Neutrophil (primary cell): ENCODE results near the gene TMC7.

Experiments used
- H3K27ac ChIP-seq: fragments of 200-600 bp; sonication (generic); 2 replicates; pipeline ENCODE4 v1.5.1; 2016; ENCODE audit warnings: mild to moderate bottlenecking, moderate library complexity
- H3K27me3 ChIP-seq: fragments of 200-600 bp; sonication (generic); 2 replicates; pipeline ENCODE4 v1.6.0; 2016; ENCODE audit warnings: mild to moderate bottlenecking
- H3K36me3 ChIP-seq: fragments of 200-600 bp; sonication (generic); 2 replicates; pipeline ENCODE4 v1.5.1; 2017
- H3K4me1 ChIP-seq, 2 experiments: fragments of 200-600 bp in 1 of 2; sonication (generic) in 1 of 2; 1 replicate in 1 of 2; 2 replicates in 1 of 2; pipeline versions ENCODE4 v1.5.1 to v1.6.1; 2013 to 2016; ENCODE audit warnings: low read depth in 1 of 2, low read length in 1 of 2, mild to moderate bottlenecking in 1 of 2, moderate library complexity in 1 of 2; ENCODE audit not compliant: control insufficient read depth in 1 of 2, insufficient read depth in 1 of 2
- H3K4me3 ChIP-seq, 2 experiments: fragments of 200-600 bp in 1 of 2; sonication (generic) in 1 of 2; 1 replicate in 1 of 2; 2 replicates in 1 of 2; pipeline ENCODE4 v1.5.1; 2013 to 2016; ENCODE audit warnings: low read depth in 1 of 2, low read length in 1 of 2, mild to moderate bottlenecking in 1 of 2, moderate library complexity in 1 of 2
- H3K9me3 ChIP-seq: fragments of 200-600 bp; sonication (generic); 2 replicates; pipeline ENCODE4 v1.5.1; 2016
- CTCF ChIP-seq: fragments of 200-600 bp; sonication (generic); IDR thresholded peaks from 2 replicates; pipeline ENCODE4 v1.5.1; 2016; ENCODE audit warnings: antibody characterized with exemption

TMC7 gene

GRCh38 chr16:19011169-19011731, 27.5 kb downstream of the TMC7 start:
- no peak for TF ChIP-seq CTCF
- H3K36me3 ChIP-seq: no peaks in the 10 kb centered on the region
- no peaks in the 10 kb centered on the region for H3K9me3 ChIP-seq
- no peaks in the 10 kb centered on the region for H3K4me1 ChIP-seq
- H3K27ac ChIP-seq: no peak overlapping the region
- H3K27me3 ChIP-seq: no peaks in the 10 kb centered on the region
- no peak overlapping the region for H3K4me3 ChIP-seq

DNA sequence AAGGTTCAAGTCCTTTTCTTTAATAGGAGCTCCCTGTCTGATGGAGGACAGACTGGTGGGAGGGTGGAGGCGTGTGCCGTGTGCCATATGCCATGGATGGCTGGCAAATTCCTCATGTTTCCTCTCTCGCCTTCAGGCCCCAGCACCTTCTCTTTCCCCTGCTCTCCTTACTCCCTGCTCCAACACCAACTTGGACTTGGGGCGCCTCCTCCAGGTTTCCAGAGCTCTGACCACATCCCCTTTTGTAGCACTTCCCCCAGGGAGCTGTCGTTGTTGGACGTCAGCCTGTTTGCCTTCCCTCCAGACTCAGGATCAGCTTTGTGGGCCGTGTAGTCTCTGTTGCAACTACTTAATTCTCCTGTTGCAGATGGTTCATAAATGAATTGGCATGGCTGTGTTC, 30.7 kb downstream of the TMC7 start:
- Histone ChIP-seq H3K4me1 (no peaks in the 10 kb centered on the region), H3K9me3 (no peaks in the 10 kb centered on the region), H3K36me3 (no peaks in the 10 kb centered on the region), H3K27ac (no peak overlapping the region), H3K4me3 (no peak overlapping the region), H3K27me3 (no peaks in the 10 kb centered on the region)
- no peak for TF ChIP-seq CTCF

- Histone ChIP-seq H3K27ac (no peak overlapping the region), H3K4me3 (no peak overlapping the region), H3K4me1 (no peaks in the 10 kb centered on the region), H3K9me3 (no peaks in the 10 kb centered on the region), H3K27me3 (no peaks in the 10 kb centered on the region), H3K36me3 (no peaks in the 10 kb centered on the region)
- TF ChIP-seq CTCF: no peak
Observed at GRCh38 chr16:19017179-19017578, 33.4 kb downstream of the TMC7 start.

GRCh38 chr16:19020689-19021088, 37.0 kb downstream of the TMC7 start:
- H3K27me3 ChIP-seq: no peaks in the 10 kb centered on the region
- H3K27ac ChIP-seq: no peak overlapping the region
- no peaks in the 10 kb centered on the region for H3K9me3 ChIP-seq
- no peaks in the 10 kb centered on the region for H3K36me3 ChIP-seq
- H3K4me1 ChIP-seq: no peaks in the 10 kb centered on the region
- H3K4me3 ChIP-seq: no peak overlapping the region
- TF ChIP-seq CTCF: no peak

DNA sequence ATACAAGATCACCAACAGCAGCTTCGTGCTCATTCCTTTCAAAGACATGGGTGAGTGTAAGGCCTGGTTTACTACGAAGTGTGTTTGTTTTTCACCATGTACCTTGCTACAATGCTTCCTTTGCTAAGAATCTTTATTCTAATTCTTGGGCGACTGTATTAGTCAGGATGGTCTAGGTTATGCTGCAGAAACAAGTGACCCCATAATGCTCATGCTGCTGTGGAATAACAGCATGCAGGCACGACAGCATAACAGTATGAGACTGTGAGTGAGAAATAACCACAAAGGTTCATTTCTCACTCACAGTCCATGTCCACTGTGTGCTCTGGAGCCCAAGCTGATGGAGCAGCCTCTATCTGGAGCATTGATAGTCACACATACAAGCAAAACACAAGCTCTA, 38.0 kb downstream of the TMC7 start:
- TF ChIP-seq CTCF: no peak
- Histone ChIP-seq H3K36me3 (no peaks in the 10 kb centered on the region), H3K27me3 (no peaks in the 10 kb centered on the region), H3K4me3 (no peak overlapping the region), H3K27ac (no peak overlapping the region), H3K4me1 (no peaks in the 10 kb centered on the region), H3K9me3 (no peaks in the 10 kb centered on the region)

GRCh38 chr16:19027416-19027815, 43.7 kb downstream of the TMC7 start:
- TF ChIP-seq CTCF: no peak
- Histone ChIP-seq H3K36me3 (no peaks in the 10 kb centered on the region), H3K4me1 (no peaks in the 10 kb centered on the region), H3K4me3 (no peak overlapping the region), H3K27ac (no peak overlapping the region), H3K27me3 (no peaks in the 10 kb centered on the region), H3K9me3 (no peaks in the 10 kb centered on the region)
